OCI-LY3 (cell line): ENCODE results near the gene C10orf95.

ENCODE experiments used
- H2AFZ ChIP-seq: fragments of 200-600, 300-600 bp; shearing (Covaris generic); 2 replicates; pipeline ENCODE4 v1.6.0; 2014; ENCODE audit warnings: antibody characterized with exemption, low read depth, low read length
- H3K27ac ChIP-seq: fragments of 200-600, 300-600 bp; sonication (generic); 2 replicates; pipeline ENCODE4 v1.5.1; 2014; ENCODE audit warnings: mild to moderate bottlenecking, low read length, moderate library complexity, mixed read lengths
- H3K27me3 ChIP-seq: fragments of 200-600, 300-600 bp; sonication (generic); 2 replicates; pipeline ENCODE4 v1.6.1; 2014; ENCODE audit warnings: low read depth, low read length, mixed read lengths
- H3K36me3 ChIP-seq: fragments of 200-600, 300-600 bp; sonication (generic); replicated peaks from 2 replicates; pipeline ENCODE3; 2014; ENCODE audit warnings: low read depth, low read length, mixed read lengths
- H3K4me1 ChIP-seq: fragments of 300-600, 200-600 bp; sonication (generic); 2 replicates; pipeline ENCODE4 v1.6.1; 2014; ENCODE audit warnings: low read length, mixed read lengths
- H3K4me2 ChIP-seq: fragments of 200-600, 300-600 bp; sonication (generic); 2 replicates; pipeline ENCODE4 v1.6.1; 2014; ENCODE audit warnings: low read length, mixed read lengths
- H3K4me3 ChIP-seq: fragments of 300-600, 200-600 bp; sonication (generic); 2 replicates; pipeline ENCODE4 v1.5.1; 2014; ENCODE audit warnings: antibody characterized with exemption, mild to moderate bottlenecking, low read length, moderate library complexity
- H3K79me2 ChIP-seq: fragments of 300-600, 200-600 bp; shearing (Covaris generic); 2 replicates; pipeline ENCODE4 v1.6.1; 2014; ENCODE audit warnings: mild to moderate bottlenecking, low read length, mixed read lengths
- H3K9ac ChIP-seq: fragments of 300-600, 200-600 bp; shearing (Covaris generic); 2 replicates; pipeline ENCODE4 v1.6.0; 2014; ENCODE audit warnings: mild to moderate bottlenecking, low read length, moderate library complexity
- H3K9me3 ChIP-seq: fragments of 200-600, 300-600 bp; shearing (Covaris generic); 2 replicates; pipeline ENCODE4 v1.6.1; 2014; ENCODE audit warnings: low read length, mixed read lengths; ENCODE audit not compliant: insufficient read depth
- H4K20me1 ChIP-seq: fragments of 200-600, 300-600 bp; sonication (generic); 2 replicates; pipeline ENCODE4 v1.6.1; 2016; ENCODE audit warnings: low read length, mixed read lengths; ENCODE audit not compliant: insufficient read depth
- CTCF ChIP-seq: fragments of 200-600, 300-600 bp; sonication (generic); IDR thresholded peaks from 2 replicates; pipeline ENCODE4 v1.5.1; 2014; ENCODE audit warnings: antibody characterized with exemption, low read length, low read depth
- EZH2phosphoT487 ChIP-seq: fragments of 200-600 bp; shearing (Covaris generic); IDR thresholded peaks from 2 replicates; pipeline ENCODE4 v1.6.1; 2018; ENCODE audit warnings: antibody characterized with exemption, mixed run types, low read depth

The C10orf95 gene

GRCh38 chr10:102485093-102485784 lies 33.9 kb upstream of the C10orf95 start:
- no peaks in the 10 kb centered on the region for H3K9me3 ChIP-seq
- no peak overlapping the region for H3K9ac ChIP-seq
- H3K4me1 ChIP-seq: no peaks in the 10 kb centered on the region
- H3K79me2 ChIP-seq: no peaks in the 10 kb centered on the region
- TF ChIP-seq EZH2phosphoT487: no peak
- TF ChIP-seq CTCF: no peak
- no peak overlapping the region for H3K4me2 ChIP-seq
- no peak overlapping the region for H3K27ac ChIP-seq
- no peak overlapping the region for H3K4me3 ChIP-seq
- no peak overlapping the region for H2AFZ ChIP-seq
- H3K27me3 ChIP-seq: no peaks in the 10 kb centered on the region
- H3K36me3 ChIP-seq: peaks cover 11% of the 10 kb centered on the region
- no peaks in the 10 kb centered on the region for H4K20me1 ChIP-seq

GRCh38 chr10:102484021-102484420 lies 32.7 kb upstream of the C10orf95 start:
- Histone ChIP-seq H3K4me1 (no peaks in the 10 kb centered on the region), H3K4me2 (no peak overlapping the region), H3K9me3 (no peaks in the 10 kb centered on the region), H4K20me1 (no peaks in the 10 kb centered on the region), H3K27me3 (no peaks in the 10 kb centered on the region), H3K4me3 (no peak overlapping the region), H3K79me2 (no peaks in the 10 kb centered on the region), H2AFZ (no peak overlapping the region), H3K36me3 (peaks cover 11% of the 10 kb centered on the region), H3K27ac (no peak overlapping the region), H3K9ac (no peak overlapping the region)
- TF ChIP-seq CTCF (no peak), EZH2phosphoT487 (no peak)

GRCh38 chr10:102480396-102480795 lies 29.1 kb upstream of the C10orf95 start:
- no peaks in the 10 kb centered on the region for H3K9me3 ChIP-seq
- H3K9ac ChIP-seq: no peak overlapping the region
- H3K36me3 ChIP-seq: peaks cover 3% of the 10 kb centered on the region

GRCh38 chr10:102479651-102480050 lies 28.3 kb upstream of the C10orf95 start:
- Histone ChIP-seq H4K20me1 (no peaks in the 10 kb centered on the region), H3K4me1 (no peaks in the 10 kb centered on the region), H3K9me3 (no peaks in the 10 kb centered on the region), H3K9ac (no peak overlapping the region), H3K4me2 (no peak overlapping the region), H3K27me3 (no peaks in the 10 kb centered on the region), H3K36me3 (peaks cover 3% of the 10 kb centered on the region), H2AFZ (no peak overlapping the region), H3K4me3 (no peak overlapping the region), H3K27ac (no peak overlapping the region), H3K79me2 (no peaks in the 10 kb centered on the region)
- no peak for TF ChIP-seq CTCF
- no peak for TF ChIP-seq EZH2phosphoT487

More at GRCh38 chr10:102480396-102480795, 29.1 kb upstream of the C10orf95 start:
- Histone ChIP-seq H2AFZ (no peak overlapping the region), H3K4me3 (no peak overlapping the region), H3K4me1 (no peaks in the 10 kb centered on the region), H3K27me3 (no peaks in the 10 kb centered on the region), H3K27ac (no peak overlapping the region), H4K20me1 (no peaks in the 10 kb centered on the region), H3K79me2 (no peaks in the 10 kb centered on the region), H3K4me2 (no peak overlapping the region)
- TF ChIP-seq EZH2phosphoT487 (no peak), CTCF (no peak)
